ENCODE data around the gene XRCC3.

The XRCC3 gene

DNA sequence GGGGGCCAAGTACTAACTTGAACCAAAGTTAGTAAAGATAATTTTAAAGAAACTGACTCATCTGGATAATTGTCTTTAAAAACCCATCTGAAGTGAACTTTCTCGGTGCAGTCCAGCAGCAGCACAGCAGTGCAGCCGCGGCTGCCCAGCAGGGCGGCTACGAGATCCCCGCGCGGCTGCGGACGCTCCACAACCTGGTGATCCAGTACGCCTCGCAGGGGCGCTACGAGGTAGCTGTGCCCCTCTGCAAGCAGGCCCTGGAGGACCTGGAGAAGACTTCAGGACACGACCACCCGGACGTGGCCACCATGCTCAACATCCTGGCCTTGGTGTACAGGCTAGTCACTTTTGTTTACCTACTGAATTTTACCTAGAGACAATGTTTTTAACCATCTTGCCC lies 52.7 kb downstream of the XRCC3 start:
- no peak for DNase-seq (ENCODE audit: low read depth in 2 of 2)
- H3K4me3 ChIP-seq (replicated peaks in 1 of 2; ENCODE audit: low read depth in 2 of 2, low read length in 2 of 2), result no peak overlapping the region
- TF ChIP-seq CTCF (IDR thresholded peaks at IDR 0.05; ENCODE audit: low read depth, low read length), result no peak

- H3K4me3 ChIP-seq (replicated peaks in 1 of 2; ENCODE audit: low read depth in 2 of 2, low read length in 2 of 2), result no peak overlapping the region
- TF ChIP-seq CTCF (IDR thresholded peaks at IDR 0.05; ENCODE audit: low read depth, low read length), result no peak
- no peak for DNase-seq (ENCODE audit: low read depth in 2 of 2)
These were observed 53.2 kb downstream of the XRCC3 start for GRCh38 chr14:103662029-103662428.

DNA sequence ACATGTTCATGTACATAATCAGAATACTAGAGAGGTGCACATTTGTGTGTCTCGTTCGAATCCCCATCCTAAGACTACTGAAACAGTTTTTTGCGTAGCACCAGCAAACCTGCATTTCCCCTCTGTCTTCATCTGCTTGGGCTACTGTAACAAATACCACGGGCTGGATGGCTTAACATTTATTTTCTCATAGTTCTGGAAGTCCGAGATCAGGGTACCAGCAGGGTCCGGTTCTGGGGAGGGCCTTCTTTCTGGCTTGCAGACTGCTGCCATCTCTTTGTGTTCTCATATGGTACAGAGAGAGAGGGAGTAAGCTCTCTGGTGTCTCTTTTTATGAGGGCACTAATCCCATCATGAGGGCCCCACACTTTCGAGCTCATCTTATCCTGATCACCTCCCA lies 55.6 kb downstream of the XRCC3 start:
- H3K4me3 ChIP-seq (replicated peaks in 1 of 2; ENCODE audit: low read depth in 2 of 2, low read length in 2 of 2), result no peak overlapping the region
- no peak for TF ChIP-seq CTCF (IDR thresholded peaks at IDR 0.05; ENCODE audit: low read depth, low read length)
- DNase-seq (ENCODE audit: low read depth in 2 of 2), result no peak

DNA sequence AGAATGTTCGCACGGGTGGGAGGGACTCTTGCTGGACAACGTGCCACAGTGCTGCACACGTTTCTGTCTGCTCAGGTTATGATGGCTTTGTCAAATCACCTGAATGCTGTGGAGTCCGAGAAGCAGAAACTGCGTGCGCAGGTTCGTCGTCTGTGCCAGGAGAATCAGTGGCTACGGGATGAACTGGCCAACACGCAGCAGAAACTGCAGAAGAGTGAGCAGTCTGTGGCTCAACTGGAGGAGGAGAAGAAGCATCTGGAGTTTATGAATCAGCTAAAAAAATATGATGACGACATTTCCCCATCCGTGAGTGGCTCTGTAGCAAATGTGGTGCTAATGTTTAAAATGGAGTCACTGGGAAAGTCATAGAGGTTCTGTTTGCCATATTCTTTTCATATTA lies 57.8 kb downstream of the XRCC3 start:
- no peak for TF ChIP-seq CTCF (IDR thresholded peaks at IDR 0.05; ENCODE audit: low read depth, low read length)
- peak; percentile 65 to 95 for DNase-seq (ENCODE audit: low read depth in 2 of 2)
- H3K4me3 ChIP-seq (replicated peaks in 1 of 2; ENCODE audit: low read depth in 2 of 2, low read length in 2 of 2), result peak overlapping the region in 1 of 2 donors; percentile 5

- TF ChIP-seq CTCF (IDR thresholded peaks at IDR 0.05; ENCODE audit: low read depth, low read length), result no peak
- DNase-seq (ENCODE audit: low read depth in 2 of 2), result no peak
- no peak overlapping the region for H3K4me3 ChIP-seq (replicated peaks in 1 of 2; ENCODE audit: low read depth in 2 of 2, low read length in 2 of 2)
These were observed 58.5 kb downstream of the XRCC3 start for GRCh38 chr14:103656756-103657133.

GRCh38 chr14:103656031-103656755 lies 59.1 kb downstream of the XRCC3 start:
- TF ChIP-seq CTCF (IDR thresholded peaks at IDR 0.05; ENCODE audit: low read depth, low read length), result no peak
- no peak overlapping the region for H3K4me3 ChIP-seq (replicated peaks in 1 of 2; ENCODE audit: low read depth in 2 of 2, low read length in 2 of 2)
- peak in 1 of 2 donors; percentile 32 for DNase-seq (ENCODE audit: low read depth in 2 of 2)

GRCh38 chr14:103654619-103655018 lies 60.6 kb downstream of the XRCC3 start:
- H3K4me3 ChIP-seq (replicated peaks in 1 of 2; ENCODE audit: low read depth in 2 of 2, low read length in 2 of 2), result no peak overlapping the region
- TF ChIP-seq CTCF (IDR thresholded peaks at IDR 0.05; ENCODE audit: low read depth, low read length), result no peak
- DNase-seq (ENCODE audit: low read depth in 2 of 2), result no peak

Data from cardiac fibroblast (primary cell).